ENCODE measurements around the gene CDH4.
A peak's percentile ranks its signal among the peaks of the same experiment; 100 is the strongest.

Gene CDH4

DNA sequence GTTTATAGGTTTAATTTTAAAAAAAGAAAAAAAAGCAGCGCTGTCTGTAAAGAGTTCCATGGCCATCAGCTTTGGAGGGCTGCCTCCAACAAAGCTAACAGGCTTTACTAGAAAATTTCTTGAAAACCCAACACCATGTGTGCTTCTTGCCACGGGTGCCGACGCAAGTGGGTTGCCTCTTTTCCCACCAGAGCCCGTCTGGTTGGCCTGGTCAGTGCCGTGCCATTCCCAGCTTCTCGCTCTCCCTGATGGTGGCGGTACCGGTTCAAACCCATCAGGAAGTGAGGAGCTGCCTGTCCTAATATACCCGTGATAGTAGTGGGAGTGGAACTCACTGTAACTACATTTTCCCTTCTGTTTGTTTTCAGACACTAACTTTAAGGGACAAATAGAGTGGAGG lies 73.7 kb downstream of the CDH4 start:
- no peak for DNase-seq

DNA sequence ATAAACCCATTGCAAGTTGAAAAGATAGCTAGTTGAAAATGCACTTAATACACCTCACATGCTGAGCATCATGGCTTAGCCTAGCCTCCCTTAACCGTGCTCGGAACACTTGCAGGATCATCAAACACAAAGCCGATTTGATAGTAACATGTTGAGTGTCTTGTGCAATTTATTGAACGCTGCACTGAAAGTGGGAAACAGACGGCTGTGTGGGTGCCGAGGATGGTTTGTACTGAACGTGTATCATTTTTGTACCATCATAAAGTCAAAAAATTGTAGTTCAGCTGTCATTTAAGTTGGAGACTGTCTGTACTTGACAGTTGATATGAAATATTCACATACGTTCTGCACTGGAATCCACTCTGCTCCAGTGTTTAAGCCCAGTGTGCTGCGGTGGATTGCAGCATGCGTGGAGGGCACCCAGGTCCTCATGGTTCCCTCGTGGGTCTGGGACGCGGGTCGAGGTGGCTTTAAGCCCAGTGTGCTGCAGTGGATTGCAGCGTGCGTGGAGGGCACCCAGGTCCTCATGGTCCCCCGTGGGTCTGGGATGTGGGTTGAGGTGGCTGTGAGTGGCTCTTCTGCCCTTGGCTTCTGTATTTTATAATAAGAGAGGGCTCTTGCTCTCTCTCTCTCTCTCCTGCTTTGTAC lies 77.0 kb downstream of the CDH4 start:
- DNase-seq = peak in 19 of 56 donors; percentile 4 to 33 (median 12)

DNA sequence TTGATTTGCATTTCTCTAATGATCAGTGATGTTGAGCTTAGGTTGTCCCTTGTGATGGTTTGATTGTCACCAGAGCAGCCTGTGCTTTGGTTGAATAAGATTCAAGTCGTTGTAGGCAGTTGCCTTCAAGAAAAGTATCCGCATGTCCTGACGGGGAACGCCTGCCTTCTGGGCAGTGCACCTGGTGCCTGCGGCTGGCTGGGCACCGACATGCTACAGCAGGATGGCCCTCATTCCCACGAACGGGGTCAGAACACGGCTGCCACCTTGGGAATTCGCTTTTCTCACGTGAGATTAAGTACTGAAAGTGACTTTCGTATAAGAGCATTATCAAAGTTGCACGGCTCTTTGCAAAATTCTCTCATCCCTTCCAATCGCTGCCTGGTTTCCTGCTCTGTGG lies 78.4 kb downstream of the CDH4 start:
- DNase-seq = no peak

DNA sequence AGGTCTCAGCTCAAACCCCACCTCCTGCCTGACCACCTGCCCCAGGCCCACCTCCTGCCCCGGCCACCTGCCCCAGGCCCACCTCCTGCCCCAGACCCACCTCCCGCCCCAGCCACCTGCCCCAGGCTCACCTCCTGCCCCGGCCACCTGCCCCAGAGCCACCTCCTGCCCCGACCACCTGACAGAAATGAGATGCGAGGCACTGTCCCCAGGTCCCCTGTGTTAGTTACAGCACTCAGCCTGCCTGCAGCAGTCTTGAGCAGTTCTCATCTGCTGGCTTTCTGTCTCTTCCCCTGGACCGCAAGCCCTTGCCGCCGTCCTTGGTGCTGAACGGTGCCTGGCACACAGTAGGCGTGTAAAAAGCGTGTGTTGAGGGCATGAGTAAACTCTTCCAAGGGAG lies 79.5 kb downstream of the CDH4 start:
- peak in 23 of 56 donors; percentile 4 to 29 (median 14) for DNase-seq

DNA sequence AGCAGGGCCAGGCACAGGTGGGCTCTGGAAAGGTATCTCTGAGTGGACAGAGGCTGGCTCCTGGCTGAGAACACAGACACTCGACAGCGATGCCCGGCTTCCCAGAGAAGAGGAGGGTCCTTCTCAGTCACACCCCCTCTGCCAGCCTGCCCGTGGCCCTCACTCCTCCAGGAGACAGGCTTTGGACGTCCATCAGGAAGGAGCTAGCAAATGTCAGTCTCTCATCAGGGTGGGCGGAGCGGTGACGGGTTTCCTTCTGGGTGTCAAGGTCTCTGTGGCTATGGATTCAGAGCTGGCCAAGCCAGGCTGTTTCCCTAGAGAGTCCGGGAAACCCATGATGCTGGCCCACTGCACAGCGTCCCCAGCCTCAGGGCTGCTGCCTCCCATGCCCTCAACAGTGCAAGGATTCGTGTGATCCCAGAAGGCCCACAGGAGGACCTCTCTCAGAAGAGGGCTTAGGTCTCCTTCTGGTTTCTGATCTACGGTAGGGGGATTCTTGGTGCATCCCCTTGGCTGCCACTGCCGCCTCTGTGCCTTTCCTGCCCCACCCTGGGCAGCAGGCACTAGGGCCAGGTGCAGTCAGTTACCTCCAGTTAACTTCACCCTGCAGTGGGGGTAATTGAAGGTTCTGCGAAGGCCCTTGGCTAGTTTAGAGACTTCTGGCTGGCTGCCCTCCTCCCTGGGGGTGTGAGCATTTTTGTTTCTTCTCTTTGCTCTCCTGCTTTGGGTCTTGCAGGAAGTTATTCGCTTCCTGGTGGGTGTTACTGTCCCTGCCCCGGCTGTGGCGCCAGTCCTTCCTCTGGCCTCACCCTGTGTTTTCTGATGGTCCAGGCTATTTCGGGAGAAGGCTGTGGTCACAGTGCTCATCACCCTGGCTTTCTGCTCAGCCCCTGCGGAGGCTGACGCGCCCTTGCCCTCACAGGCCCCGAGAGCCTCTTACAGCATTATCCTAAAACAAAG lies 80.2 kb downstream of the CDH4 start:
- DNase-seq = no peak

DNA sequence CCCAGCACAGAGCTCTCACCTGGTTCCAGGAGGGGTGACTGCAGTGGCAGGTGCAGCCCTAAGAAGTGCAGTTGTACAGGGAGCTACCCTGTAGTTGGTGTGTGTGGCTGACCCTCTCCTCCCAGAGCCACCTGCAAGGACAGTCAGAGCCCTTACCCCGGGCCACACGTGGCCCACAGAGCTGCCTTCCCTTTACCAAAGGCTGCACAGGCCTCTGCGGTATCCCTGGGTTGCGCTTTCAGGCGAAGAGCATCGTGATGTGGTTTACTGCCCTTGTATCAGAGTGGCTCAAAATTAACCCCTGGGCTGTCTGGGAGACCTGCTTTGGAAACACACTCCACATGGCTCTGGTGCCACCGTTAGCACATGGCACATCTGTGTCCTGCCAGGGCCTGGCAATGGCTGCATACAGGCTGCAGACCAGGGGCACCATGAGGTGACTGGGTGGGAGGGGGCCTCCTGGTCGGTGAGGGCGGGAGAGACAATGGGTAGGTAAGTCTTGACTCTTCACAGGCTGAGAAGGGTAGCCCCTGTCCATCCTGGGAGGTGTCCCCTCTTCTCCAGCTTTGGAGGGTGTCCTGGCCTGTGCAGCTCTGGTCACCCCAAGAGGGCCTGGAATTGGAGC lies 81.5 kb downstream of the CDH4 start:
- no peak for DNase-seq

DNA sequence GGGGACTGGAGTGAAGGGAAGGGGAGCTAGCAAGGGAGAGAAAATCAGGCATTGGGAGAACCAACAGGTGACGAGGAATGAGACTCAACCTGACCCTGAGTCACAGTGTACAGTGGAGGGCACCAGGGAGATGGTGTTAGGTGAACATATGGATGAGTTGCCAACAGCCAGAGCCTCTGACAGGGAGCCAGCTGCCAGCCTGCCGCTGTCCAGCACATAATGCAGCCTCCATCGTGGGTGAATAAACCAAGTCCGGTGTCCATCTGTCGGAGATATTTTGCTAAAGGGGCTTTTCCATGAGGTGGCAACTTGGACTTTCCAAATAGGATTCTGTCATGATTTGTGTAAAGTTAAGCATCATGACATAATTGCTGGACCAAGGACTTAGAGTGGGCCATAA lies 88.1 kb downstream of the CDH4 start:
- DNase-seq = no peak

DNA sequence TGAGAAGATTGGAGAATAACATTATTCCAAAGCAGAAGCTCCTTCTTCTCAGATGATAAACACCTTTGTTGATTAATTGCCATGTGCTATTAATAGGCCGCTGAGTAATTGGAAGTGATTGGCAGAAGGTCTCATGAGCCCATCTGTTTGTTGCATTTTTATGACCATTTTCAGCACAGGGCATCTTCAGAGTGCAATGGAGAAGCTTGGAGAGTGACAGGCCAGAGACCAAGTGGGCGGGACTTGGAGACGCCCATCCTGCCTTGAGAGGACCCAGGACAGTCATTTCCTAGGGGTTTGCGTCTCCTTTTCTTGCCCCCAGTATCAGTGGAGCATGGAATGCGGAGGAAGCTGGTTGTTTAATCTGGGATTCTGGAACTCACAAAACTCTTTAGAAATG lies 89.5 kb downstream of the CDH4 start:
- DNase-seq = no peak

DNA sequence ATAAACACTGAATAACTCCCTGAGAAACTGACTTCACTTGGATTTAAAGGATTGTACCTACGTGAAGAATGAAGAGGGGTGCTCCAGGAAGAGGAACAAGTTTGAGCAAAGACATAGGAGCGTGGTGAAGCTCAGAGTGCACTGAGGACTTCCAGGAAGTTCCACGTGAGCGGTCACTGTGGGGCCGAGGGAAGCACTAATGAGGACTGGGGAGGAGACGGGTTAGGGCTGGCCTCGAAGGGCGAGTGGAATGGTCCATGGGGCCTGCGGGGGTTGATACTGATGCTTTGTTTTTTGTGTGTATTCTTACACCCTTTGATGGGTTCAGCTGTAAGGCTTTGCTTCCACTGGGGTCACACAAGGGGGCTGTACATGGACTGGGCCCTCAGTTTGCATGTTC lies 91.9 kb downstream of the CDH4 start:
- DNase-seq = no peak

DNA sequence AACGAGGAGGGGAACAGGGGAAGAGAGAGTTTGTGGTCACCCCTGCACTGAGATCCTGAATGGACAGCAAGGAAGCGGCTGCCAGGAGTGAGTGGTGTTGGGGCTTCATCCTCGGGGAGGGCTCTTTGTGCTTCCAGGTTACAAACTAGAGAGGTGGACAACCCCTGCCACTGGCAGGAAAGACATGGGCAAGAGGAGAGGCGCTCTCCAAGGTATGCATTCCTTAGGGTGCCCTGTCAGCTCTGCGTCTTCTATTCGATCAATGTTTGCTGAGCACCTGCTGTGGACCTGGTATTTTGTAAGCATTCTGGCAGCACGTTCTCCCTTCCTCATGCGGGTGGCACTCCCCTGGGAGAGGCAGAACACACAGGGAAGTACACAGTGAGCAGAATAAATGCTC lies 93.6 kb downstream of the CDH4 start:
- no peak for DNase-seq

DNA sequence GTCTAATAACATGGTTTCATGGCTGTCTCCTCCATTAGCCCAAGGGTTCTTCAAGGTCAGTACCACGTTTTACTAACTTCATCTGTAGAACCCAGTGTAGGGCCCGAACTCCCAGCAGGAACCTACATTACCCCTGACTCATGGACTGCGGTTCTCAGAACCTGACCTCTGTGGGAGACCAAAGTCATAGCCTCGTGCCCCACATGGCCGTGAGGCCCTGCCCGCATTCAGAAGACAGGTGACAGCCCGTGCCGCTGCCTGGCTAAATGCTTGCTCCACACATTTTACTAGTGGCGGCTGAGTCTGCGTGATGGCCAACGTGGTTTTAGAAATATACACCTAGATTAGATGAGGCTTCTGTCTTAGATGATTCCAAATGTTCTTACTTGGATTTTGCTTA lies 94.9 kb downstream of the CDH4 start:
- DNase-seq = no peak

DNA sequence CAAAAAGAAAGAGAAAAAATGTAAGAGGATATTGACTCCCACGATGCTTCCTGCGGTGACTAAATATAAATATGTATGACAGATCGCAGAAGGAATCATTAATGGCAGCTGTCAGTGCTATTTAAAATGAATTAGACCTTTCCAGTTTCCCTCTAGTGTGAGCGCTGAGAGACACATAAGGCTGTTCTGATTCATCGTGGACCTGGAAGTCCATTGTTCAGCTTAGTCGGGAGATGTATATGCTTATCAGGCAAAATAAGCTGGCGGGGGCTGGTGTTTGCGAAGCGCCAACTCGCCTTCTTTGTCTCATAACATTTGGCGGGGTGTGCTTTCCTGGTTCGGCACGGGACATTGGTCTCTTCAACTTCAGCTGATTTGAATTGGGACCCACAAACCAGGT lies 95.4 kb downstream of the CDH4 start:
- no peak for DNase-seq

DNA sequence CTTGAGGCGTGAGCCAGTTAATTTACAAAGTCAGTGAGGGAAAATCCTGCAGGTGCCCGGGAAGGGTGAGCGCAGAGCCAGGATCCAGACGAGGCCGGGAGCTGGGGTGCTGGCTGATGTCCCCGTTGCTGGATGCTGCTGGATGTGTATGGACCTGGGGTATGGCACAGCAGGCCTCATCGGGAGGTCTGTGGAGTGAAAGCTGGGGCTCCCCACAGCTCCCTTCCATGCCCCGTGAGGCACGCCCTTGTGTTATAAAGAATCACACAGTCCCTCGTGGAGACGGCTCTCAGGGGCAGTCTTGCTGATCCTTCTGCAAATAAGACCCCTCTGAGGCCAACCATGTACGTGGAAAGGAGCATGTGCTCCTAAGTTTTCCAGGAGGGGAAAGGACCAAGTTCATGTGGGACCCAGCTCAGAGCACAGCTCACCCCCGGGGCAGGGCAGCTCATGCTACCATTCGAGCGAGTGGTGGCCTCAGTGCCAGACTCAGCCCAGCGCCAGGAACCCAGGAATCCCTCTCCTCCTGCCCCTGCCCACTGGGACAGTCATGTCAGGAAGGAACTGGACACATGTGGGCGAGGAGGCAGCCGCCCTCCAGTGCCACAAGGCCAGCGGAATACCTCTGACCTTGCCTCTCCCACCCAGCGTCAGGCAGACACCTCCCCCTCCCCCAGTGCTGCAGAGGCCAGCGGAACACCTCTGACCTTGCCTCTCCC lies 97.5 kb downstream of the CDH4 start:
- DNase-seq = no peak

DNA sequence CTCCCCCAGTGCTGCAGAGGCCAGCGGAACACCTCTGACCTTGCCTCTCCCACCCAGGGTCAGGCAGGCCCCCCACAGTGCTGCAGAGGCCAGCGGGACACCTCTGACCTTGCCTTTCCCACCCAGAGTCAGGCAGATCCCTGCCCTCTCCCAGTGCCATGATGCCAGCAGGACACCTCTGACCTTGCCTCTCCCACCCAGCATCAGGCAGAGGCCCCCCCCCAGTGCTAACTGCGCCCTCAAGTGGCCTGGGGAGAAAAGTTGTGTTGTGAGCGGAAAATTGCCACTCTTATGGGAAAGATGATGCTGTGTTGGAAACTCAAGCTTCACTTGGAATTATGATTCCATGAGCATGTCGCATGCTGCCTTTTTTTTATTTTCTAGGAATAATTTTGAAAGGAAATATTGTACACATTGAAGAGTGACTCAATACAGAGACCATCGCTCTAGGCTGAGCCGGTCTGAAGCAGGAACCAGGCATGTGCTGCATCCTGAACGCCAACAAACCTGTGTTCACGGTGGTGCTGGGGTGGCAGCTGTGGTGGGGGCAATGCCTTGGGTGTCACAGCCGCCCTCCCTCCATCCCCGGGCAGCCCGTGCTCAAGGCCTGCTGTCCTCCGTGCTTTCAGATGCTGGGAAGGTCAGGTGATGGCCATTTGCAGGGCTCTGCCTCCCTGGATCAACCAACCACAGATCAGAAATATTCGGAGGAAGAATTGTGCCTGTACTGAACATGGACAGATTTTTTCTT lies 98.6 kb downstream of the CDH4 start:
- DNase-seq = no peak

DNA sequence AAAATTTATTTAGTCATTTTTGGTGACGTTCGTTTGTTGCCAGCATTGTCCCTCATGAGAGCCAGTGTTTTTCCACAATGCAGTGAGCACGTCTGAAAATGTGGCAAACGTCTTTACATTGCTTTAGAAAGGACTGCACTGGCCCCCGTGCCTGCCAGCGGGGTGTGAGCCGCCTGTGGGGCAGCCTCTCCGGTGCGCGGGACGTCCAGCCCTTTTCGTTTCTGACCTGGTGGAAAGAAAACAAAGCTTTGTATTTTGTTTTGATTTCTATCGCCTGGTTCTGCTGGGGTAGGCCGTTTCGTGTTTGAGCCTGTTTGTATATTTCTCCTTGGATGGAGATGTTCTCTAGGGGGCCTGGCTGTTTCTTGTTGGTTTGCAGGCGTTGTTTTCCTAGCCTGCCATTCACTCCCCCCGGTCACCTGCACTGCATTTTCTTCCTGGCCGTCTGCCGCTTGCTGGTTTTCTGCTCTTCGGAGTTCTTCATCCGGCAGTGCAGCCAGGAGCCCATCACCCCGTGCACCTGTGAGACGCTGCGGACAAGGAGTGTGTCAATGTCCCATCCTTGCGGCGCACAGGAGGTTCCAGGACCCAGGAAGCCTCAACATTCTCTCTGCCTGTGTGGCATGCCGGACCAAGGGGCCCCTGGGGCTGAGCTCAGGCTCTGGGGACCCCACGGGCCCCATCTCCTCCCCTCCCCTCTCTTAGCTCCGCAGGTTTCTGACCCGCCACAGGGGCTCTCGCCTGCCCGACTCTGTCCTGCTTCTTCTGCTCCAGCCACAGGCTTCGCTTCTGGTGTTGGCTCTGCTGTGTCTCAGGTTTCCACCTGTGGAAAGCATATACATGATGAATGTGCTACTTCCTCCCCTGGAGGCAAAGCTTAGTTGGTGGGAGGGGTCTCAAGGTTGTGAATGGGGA lies 100.5 kb downstream of the CDH4 start:
- no peak for DNase-seq

DNA sequence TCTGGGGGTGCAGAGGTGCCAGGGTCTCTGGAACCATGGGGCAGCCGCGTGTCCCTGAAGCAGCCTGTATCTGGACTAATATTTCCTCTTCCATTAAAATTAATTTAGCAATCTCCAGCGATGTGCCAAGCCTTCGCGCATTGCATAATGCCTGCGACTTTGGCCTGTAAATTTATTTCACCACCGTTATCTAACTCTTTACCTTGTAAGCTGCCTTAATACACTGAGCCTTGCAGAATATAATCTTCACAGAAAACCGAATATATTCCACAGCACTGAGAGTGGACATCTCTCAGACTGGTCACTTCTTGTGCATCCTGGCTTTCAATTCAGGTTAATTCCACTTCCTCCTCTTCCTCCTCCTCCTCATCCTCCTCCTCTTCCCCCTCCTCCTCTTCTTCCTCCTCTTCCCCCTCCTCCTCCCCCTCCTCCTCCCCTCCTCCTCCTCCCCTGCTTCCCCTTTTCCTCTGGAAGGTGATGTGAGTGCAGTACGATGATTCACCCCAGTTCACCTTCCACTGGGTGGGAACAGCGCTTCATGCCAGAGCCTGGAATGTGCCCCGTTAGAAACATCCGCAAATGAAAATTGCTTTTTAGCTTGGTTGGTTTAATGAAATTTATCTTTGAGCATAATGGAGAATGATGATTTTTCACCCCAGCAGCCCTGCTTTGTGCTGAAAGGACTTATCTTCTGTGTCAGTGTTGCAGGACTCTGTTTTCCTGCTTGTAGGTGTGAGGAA lies 101.4 kb downstream of the CDH4 start:
- no peak for DNase-seq

DNA sequence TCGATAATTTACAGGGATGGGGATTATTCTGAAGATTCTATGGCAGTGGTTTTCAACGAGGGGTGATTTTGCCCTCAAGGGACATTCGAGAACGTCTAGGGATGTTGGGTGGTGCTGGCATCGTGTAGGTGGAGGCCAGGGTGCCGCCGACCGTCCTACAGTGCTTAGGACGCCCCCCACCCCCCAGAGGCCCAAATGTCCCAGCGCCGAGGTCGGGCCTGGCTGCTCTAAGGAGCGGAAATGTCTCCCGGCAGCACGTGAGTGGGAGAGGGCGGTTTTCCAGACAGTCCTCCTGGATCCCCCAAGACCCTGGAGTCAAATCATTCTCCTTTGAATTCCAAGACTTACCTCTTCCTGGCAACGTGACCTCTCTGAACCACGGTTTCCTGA lies 101.9 kb downstream of the CDH4 start:
- no peak for DNase-seq

DNA sequence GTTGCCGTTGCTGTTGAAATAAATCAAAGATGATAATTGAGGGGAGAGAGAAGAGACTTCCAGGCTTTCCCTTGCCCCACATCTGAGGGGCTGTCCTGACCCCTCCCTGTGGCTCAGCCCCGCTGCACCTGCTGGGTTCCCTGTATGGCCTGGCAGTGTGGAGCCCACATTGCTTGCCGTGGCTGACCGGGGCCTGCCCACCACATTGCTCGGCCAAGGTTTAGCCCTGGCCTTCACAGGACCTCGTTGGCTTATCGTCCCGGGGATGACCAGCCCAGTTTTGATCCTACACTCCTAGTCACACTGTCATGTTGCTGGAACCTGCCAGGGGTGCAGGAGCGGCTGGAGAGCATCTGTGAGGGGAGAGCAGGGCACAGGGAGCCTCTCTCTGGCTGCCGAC lies 102.4 kb downstream of the CDH4 start:
- DNase-seq = no peak

DNA sequence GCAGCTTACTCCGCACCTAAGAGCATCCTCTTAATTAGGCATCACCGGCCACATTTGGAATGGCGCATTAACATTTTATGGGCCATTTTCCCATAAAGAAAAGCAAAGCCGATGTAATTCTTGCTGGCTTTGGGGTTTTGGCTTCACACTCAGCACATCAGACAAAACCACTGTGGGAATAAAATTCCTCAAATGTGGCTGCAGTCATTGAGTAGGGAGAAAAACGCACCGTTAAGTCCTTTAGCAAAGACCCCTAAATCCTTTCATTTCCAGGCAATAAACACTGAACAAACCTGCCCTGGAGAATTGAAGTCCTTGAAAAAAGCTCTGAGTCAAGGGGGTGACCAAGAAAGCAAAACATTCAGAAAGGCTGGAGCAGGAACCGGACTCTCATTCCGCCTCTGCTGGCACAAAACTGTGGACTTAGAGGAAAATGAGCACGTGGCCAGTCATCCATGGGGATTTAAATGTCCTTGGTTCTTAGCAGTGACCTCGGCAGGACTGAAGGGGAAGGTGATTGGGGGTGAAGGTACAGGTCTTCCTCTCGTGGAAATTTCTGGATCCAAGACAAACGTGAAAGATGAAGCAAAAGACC lies 102.9 kb downstream of the CDH4 start:
- no peak for DNase-seq
